Gastroesophageal sphincter (tissue), 3 donors: ENCODE data around the gene MAPK8IP2.

Experiments used
- EP300 ChIP-seq: sonication (generic); formaldehyde crosslinking; IDR thresholded peaks from one replicate; pipeline ENCODE4 v1.6.1; 2017; ENCODE audit warnings: antibody characterized with exemption, mild to moderate bottlenecking
- POLR2A ChIP-seq, 2 donors: fragments of 450-650 bp; IDR thresholded peaks; one replicate each; pipeline ENCODE4 v1.6.1; 2017; ENCODE audit warnings: antibody characterized with exemption in 2 of 2, mild to moderate bottlenecking in 2 of 2, moderate library complexity in 1 of 2
- POLR2AphosphoS5 ChIP-seq: sonication (generic); formaldehyde crosslinking; IDR thresholded peaks from one replicate; pipeline ENCODE4 v1.6.1; 2017; ENCODE audit warnings: antibody characterized with exemption
- TF ChIP-seq, protein P1 (sequence below), 4 experiments: fragments of 200-600 bp in 2 of 4; fragments of 450-650 bp in 2 of 4; sonication (generic) in 1 of 4; IDR thresholded peaks; one replicate each; pipeline ENCODE4 v1.5.1; 2017 to 2019; ENCODE audit warnings: antibody characterized with exemption in 4 of 4, mild to moderate bottlenecking in 2 of 4, moderate library complexity in 2 of 4

DNA sequence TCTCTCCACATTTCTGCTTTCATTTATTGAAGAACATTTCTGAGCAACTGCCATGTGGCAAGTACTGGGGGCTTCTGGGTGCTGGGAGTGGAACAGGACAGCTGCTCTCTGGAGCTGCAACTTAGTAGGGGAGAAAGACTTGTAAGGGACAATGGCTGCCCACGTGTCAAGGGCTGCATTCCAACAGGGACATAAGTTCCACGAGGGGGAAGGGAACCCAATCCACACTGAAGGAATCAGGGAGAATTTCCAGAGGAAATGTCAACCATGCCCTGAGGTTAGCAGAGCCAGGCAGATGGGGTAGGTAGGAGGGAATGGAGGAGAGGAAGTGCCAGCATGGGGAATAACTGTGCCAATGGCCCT, 1.7 kb downstream of the MAPK8IP2 start:
- TF ChIP-seq, protein P1, sequence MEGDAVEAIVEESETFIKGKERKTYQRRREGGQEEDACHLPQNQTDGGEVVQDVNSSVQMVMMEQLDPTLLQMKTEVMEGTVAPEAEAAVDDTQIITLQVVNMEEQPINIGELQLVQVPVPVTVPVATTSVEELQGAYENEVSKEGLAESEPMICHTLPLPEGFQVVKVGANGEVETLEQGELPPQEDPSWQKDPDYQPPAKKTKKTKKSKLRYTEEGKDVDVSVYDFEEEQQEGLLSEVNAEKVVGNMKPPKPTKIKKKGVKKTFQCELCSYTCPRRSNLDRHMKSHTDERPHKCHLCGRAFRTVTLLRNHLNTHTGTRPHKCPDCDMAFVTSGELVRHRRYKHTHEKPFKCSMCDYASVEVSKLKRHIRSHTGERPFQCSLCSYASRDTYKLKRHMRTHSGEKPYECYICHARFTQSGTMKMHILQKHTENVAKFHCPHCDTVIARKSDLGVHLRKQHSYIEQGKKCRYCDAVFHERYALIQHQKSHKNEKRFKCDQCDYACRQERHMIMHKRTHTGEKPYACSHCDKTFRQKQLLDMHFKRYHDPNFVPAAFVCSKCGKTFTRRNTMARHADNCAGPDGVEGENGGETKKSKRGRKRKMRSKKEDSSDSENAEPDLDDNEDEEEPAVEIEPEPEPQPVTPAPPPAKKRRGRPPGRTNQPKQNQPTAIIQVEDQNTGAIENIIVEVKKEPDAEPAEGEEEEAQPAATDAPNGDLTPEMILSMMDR (IDR thresholded peaks at IDR 0.05): no peak
- no peak for TF ChIP-seq POLR2A (IDR thresholded peaks at IDR 0.05)
- TF ChIP-seq POLR2AphosphoS5: no peak
- TF ChIP-seq EP300: no peak
